Heart left ventricle (tissue), 16 donors: Measurements from ENCODE around the gene ING1. TPM values are rescaled to one million over a fixed set of nuclear protein-coding genes. Genes with fewer than 3 reads are reported as not detected.

Source experiments
- ATAC-seq, 4 donors: fragments of 200-7000 bp; cut with Tn5 transposase; one replicate each; pipeline ENCODE4 v1.9.1; 2020 to 2022; ENCODE audit warnings: moderate library complexity in 4 of 4, mild to moderate bottlenecking in 3 of 4, moderate number of reproducible peaks in 1 of 4
- DNase-seq, 5 donors: peaks; one replicate each; pipeline ENCODE4 v3.0.0-alpha.2; 2020
- H3K27ac ChIP-seq, 12 donors: fragments of 200-600 bp; sonication (generic) in 4 of 12; one replicate each; pipeline versions ENCODE4 v1.5.0 to v1.8.0; 2016 to 2022; ENCODE audit warnings: mild to moderate bottlenecking in 2 of 12
- H3K27me3 ChIP-seq, 9 donors: fragments of 200-600 bp; sonication (generic) in 2 of 9; one replicate each; pipeline versions ENCODE4 v1.5.1 to v1.8.0; 2016 to 2022; ENCODE audit warnings: mild to moderate bottlenecking in 3 of 9
- H3K36me3 ChIP-seq, 9 donors: fragments of 200-600 bp; sonication (generic) in 2 of 9; one replicate each; pipeline versions ENCODE4 v1.5.0 to v1.8.0; 2018 to 2022; ENCODE audit warnings: mild to moderate bottlenecking in 2 of 9
- H3K4me1 ChIP-seq, 12 donors: fragments of 200-600 bp; sonication (generic) in 4 of 12; one replicate each; pipeline versions ENCODE4 v1.5.0 to v1.8.0; 2016 to 2022; ENCODE audit warnings: mild to moderate bottlenecking in 3 of 12
- H3K4me3 ChIP-seq, 12 donors: fragments of 200-600 bp; sonication (generic) in 4 of 12; one replicate each; pipeline versions ENCODE4 v1.5.0 to v1.8.0; 2017 to 2022; ENCODE audit warnings: mild to moderate bottlenecking in 9 of 12, moderate library complexity in 4 of 12
- H3K9me3 ChIP-seq, 12 donors: fragments of 200-600 bp; sonication (generic) in 4 of 12; one replicate each; pipeline versions ENCODE4 v1.5.0 to v1.8.0; 2016 to 2022; ENCODE audit warnings: mild to moderate bottlenecking in 1 of 12
- CTCF ChIP-seq, 12 donors: fragments of 200-600 bp; sonication (generic) in 4 of 12; IDR thresholded peaks; one replicate each; pipeline versions ENCODE4 v1.5.0 to v1.8.0; 2018 to 2022; ENCODE audit warnings: antibody characterized with exemption in 12 of 12, mild to moderate bottlenecking in 5 of 12
- POLR2A ChIP-seq, 2 donors: fragments of 450-650 bp; IDR thresholded peaks; one replicate each; pipeline ENCODE4 v1.6.1; 2017; ENCODE audit warnings: antibody characterized with exemption in 2 of 2, mild to moderate bottlenecking in 2 of 2, moderate library complexity in 2 of 2
- WGBS, 4 donors: extraction: QIAGEN DNeasy Blood & Tissue Kit in 2 of 4; methylation state at CpG; one replicate each; pipeline versions ENCODE4 v1.1.5 to v1.1.7; 2013 to 2018; 5-methylcytosine and 5-hydroxymethylcytosine counted together
- intact Hi-C, 10 donors: fragments of 100-400 bp; cut with DNase I; formaldehyde crosslinking; loops; one replicate each; pipeline versions ENCODE4 v1.11.1 to v1.14.2; 2022
- polyA plus RNA-seq, 2 donors: library from polyadenylated mRNA; stranded (reverse); fragments of 200-250 nt; gene quantifications; one replicate each; pipeline ENCODE4 v1.2.3, GENCODE V29; 2013
- total RNA-seq, 9 donors: library from RNA; depleted of rRNA in 2 of 9; stranded (reverse); fragments of >200 nt in 2 of 9; fragmentation: NEBNext Ultra II Directional in 3 of 9; extraction: Animal tissue kit (Norgen Biotek cat#: 25700) in 3 of 9; gene quantifications; one replicate each; pipeline versions ENCODE4 v1.1.0 to v1.2.4, GENCODE V29; 2016 to 2023
- donor health status: ischemic (EF 13 %, LVEDD 7.1; RV severe dilation, severe dysfunction).
- donor health status: healthy with polysubstance abuse.
- donor health status: DM: no; HTN: yes; CAD: no.
- donor health status: DM: no; HTN: no; CAD: no.
- donor health status: ischemic (EF 25% LVEDD 6.9; RV normal size, moderate dysfunction).
- donor health status: ischemic (EF 25% LVEDD 5.7; RV mildly dilated, moderate dysfunction).
- donor health status: healthy.
- donor health status: DM: yes; HTN: yes; CAD: no.
- donor health status: ischemic (EF 35%, LVEDD 5.7; RV mildly dilated, moderate dysfunction).
- donor health status: nonischemic (EF 11% LVEDD 7.7; RV severe dilation, severe dysfunction).
- donor health status: DM: yes; HTN: yes; CAD: no.
- donor health status: PGD.
- donor health status: ischemic (EF 29% LVEDD 5.4; RV normal size, mild dysfunction).
- donor health status: nonischemic (EF 23%, LVEDD 6.1; RV moderate dilation, normal function).

ING1 gene
- total and polyA plus RNA-seq, 11 donors: 4.8 to 18.0 (median 6.6) TPM

DNA sequence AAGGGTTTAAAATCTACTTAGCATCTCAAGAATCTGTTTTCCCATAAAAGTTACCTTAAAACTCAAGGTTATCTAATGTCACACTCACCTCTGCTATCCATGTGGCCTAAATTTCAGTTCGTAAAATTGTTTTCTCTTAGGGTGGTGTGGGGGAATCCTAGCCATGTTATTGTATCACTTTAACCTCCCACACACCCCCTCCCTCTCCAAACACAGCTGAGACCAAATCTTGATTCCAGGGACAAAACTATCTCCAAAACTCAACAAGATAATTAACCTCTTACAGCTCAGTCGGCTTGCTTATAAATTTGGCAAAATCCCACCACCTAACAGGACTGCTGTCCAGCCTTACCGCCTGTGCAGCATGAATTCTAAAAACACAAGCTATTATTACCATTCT lies 11.4 kb upstream of the ING1 start:
- no peak overlapping the region for H3K4me3 ChIP-seq
- ATAC-seq (no peak), DNase-seq (no peak)
- TF ChIP-seq CTCF (IDR thresholded peaks at IDR 0.05) (no peak), POLR2A (IDR thresholded peaks at IDR 0.05) (no peak)
- intact Hi-C loops: loop anchor here in 4 of 10 donors (5.0 to 10.0 kb wide), 4 partner anchors 85 to 213 kb away; partner anchors contain the start of genes NAXD (in 2 of the 4) and ANKRD10 (in 1 of the 4)
- peaks cover 0 to 68% (median 58%) of the 10 kb centered on the region in 9 donors for H3K36me3 ChIP-seq
- no peak overlapping the region for H3K27ac ChIP-seq
- no peaks in the 10 kb centered on the region for H3K27me3 ChIP-seq
- no peaks in the 10 kb centered on the region for H3K9me3 ChIP-seq
- H3K4me1 ChIP-seq: peaks cover 4 to 60% (median 16%) of the 10 kb centered on the region in 12 donors
- 22 to 54% (median 39%) methylated on average over 3 of the region's 3 CpGs for WGBS, 4 donors

DNA sequence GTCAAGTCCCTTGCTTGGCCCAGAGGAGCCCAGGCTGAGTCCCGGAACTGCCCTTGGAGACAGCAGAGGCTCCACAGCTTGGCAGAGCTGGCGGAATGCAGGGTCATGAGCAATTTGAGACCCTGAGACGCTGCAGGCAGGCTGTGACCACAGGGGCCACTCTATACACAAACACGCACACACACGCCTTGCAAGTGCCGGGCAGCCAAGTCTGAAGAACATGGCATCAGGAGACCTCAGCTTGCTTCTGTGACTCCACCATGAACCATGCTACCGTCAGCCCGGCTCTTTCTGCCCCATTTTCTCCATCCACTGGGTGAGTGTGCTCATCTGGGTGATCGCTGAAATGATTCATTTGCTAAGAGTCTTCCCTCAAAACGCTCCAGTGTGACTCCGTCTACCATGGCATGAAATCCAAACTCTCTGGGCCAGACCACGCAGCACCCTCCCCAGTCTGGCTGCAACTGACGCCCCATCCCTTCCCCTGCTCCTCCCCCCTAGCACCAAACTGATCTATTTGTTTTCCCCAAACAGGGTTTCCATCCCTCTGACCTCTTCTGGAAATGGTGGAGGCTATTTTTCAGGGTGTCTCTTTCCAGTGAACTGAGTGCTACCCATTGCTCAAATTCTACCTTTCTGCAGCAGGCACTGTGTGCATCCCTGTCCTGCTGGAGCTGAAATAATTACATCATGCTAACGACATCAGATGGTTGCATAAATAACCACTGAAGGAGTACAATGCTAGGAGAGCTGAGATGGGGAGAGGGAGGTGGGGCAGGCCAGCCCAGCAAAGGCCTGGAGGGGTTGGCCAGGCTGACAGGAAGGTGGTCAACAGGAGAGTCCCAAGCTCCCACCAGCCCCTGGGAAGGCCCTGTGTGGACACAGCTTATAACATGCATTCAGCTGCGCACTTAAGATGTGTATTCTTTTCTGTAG lies 10.6 kb upstream of the ING1 start:
- Histone ChIP-seq H3K27ac (no peak overlapping the region), H3K9me3 (no peaks in the 10 kb centered on the region), H3K27me3 (no peaks in the 10 kb centered on the region), H3K4me1 (peaks cover 4 to 55% (median 16%) of the 10 kb centered on the region in 12 donors), H3K36me3 (peaks cover 0 to 61% (median 50%) of the 10 kb centered on the region in 9 donors), H3K4me3 (no peak overlapping the region)
- ATAC-seq: no peak
- intact Hi-C loops: loop anchor here in 4 of 10 donors (5.0 to 10.0 kb wide), 4 partner anchors 86 to 212 kb away; partner anchors contain the start of genes NAXD (in 2 of the 4) and ANKRD10 (in 1 of the 4)
- no peak for TF ChIP-seq POLR2A (IDR thresholded peaks at IDR 0.05)
- WGBS, 4 donors: 82 to 89% (median 87%) methylated on average over 11 to 15 of the region's 15 CpGs
- no peak for DNase-seq

DNA sequence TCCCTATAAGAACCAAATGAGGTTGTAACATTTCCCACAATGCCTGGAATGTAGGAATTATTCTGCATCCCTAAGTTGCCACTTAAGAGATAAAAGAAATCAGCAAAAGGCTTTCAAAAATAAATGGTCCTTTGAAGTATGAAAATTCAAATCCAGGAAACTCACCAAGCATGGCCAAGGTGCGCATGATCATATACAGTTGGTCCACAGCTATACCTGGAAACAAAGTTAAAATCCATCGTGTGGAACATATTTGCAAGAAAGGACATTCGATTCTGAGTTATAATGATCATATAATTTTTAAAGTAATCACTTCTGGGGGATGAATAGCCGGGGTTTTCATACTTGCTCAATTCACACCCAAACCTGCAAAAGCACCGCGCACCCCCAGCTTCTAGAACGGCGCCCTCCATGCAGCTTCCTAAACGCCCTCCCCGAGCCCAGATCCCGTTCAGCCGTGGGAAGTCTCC lies 8.1 kb upstream of the ING1 start:
- no peaks in the 10 kb centered on the region for H3K27me3 ChIP-seq
- H3K4me3 ChIP-seq: peak overlapping the region; percentile 34 to 92 (median 78)
- peaks cover 4 to 35% (median 16%) of the 10 kb centered on the region in 12 donors for H3K4me1 ChIP-seq
- no peaks in the 10 kb centered on the region for H3K9me3 ChIP-seq
- 4 to 8% (median 7%) methylated on average over 9 to 12 of the region's 12 CpGs for WGBS, 4 donors
- H3K36me3 ChIP-seq: peaks cover 0 to 35% (median 25%) of the 10 kb centered on the region in 9 donors
- H3K27ac ChIP-seq: peak overlapping the region; percentile 59 to 100 (median 82)
- no peak for ATAC-seq
- TF ChIP-seq POLR2A (IDR thresholded peaks at IDR 0.05) (no peak), CTCF (IDR thresholded peaks at IDR 0.05) (no peak)
- no peak for DNase-seq
- intact Hi-C loops: loop anchor here in 5 of 10 donors (5.0 to 10.0 kb wide), 5 partner anchors 88 to 209 kb away; partner anchors contain the start of genes NAXD (in 3 of the 5) and ANKRD10 (in 1 of the 5)

DNA sequence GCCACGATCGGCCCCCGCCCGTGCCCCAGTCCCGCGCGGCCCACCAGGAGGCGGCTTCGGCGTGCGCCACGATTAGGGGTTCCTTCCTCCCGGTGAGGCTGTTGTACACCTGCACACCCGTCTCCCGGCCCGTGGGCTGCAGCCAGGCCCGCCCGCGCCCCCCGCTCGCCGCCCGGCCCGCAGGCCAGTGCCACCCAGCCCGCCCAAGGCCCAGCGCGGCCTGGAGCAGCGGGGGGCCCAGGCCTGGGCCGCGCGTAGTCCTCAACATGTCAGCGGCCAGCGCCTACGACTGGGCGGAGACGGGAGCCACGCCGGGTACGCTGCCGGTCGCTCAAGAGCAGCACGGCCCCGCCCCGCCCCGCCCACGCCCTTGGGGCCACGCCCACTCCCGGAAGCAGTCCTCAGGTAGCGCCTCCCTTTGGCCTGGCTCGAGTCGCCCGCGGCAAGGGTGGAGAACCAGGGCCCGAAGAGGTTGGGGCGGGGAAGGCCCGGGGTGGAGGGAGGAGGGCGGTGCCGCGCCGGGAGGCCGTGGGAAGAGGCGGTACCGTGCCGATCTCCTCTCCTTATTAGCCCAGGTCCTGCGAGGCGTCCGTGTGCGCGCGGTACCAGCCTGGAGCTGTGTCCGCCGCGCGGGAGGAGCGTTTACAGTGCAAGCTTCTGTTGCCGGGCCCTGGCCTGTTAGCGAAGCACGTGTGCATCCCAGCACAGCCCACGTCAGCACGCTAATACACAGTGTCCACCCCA lies 7.5 kb upstream of the ING1 start, which contains the start of gene CARS2:
CARS2 (minus strand) TSS at position 291 of the 744 bp plus-strand sequence; CDS start at position 268, 23 bp downstream.
- Histone ChIP-seq H3K4me1 (peaks cover 4 to 35% (median 16%) of the 10 kb centered on the region in 12 donors), H3K27me3 (no peaks in the 10 kb centered on the region), H3K4me3 (peak within 1 kb of the TSS; percentile 34 to 92 (median 78)), H3K9me3 (no peaks in the 10 kb centered on the region), H3K36me3 (peaks cover 0 to 29% (median 19%) of the 10 kb centered on the region in 9 donors), H3K27ac (peak within 1 kb of the TSS; percentile 59 to 100 (median 82))
- intact Hi-C loops: loop anchor here in 6 of 10 donors (1.0 to 10.0 kb wide), 6 partner anchors 9 to 209 kb away; partner anchors contain the start of genes NAXD (in 3 of the 6) and ANKRD10 (in 1 of the 6)
- WGBS, 4 donors: 0 to 1% (median 0%) methylated on average over 16 to 80 of the region's 80 CpGs
- TF ChIP-seq POLR2A (IDR thresholded peaks at IDR 0.05) (peak in 1 of 2 donors; percentile 59), CTCF (IDR thresholded peaks at IDR 0.05) (peak in 7 of 12 donors; percentile 12 to 36 (median 23))
- DNase-seq (peak; percentile 94 to 98 (median 96)), ATAC-seq (peak; percentile 96 to 99 (median 98))
